VCaP (cell line): ENCODE data around the gene ELMO1.

Source experiments
- H3K27ac ChIP-seq: fragments of 450-650 bp; 2 replicates; pipeline ENCODE4 v1.5.1; 2017
- TF ChIP-seq, protein P1 (sequence below): fragments of 450-650 bp; conservative IDR thresholded peaks from 2 replicates; pipeline ENCODE4 v1.5.1; 2017; ENCODE audit warnings: mild to moderate bottlenecking, moderate library complexity

ELMO1 gene

DNA sequence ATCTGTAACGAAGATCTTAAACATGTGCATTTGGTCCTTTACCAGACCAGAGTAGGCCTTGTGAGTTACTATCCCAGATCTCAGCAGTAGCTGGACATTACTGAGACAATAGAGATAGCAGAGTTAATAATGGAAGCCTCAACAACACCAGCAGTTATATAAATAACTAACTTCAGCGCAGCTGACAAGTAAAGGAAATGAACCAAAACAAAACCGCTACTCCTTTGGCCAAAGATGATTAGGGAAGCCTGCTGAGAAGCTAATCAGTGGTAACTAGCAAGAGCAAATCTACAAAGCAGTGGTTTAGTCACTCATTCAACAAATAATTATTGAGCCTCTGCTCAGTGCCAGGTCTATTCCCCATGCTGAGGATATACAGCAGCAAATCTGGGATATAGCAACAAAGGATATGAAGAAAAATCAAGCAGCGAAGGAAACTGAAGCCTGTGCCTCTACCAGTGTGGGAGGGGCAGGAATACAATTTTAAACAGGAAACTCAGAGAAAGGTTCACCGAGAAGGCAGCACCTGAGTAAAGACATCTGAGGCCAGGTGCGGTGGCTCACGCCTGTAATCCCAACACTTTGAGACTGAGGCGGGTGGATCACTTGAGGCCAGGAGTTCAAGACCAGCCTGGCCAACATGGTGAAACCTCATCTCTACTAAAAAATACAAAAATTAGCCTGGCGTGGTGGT lies 103.6 kb downstream of the ELMO1 start:
- TF ChIP-seq, protein P1, sequence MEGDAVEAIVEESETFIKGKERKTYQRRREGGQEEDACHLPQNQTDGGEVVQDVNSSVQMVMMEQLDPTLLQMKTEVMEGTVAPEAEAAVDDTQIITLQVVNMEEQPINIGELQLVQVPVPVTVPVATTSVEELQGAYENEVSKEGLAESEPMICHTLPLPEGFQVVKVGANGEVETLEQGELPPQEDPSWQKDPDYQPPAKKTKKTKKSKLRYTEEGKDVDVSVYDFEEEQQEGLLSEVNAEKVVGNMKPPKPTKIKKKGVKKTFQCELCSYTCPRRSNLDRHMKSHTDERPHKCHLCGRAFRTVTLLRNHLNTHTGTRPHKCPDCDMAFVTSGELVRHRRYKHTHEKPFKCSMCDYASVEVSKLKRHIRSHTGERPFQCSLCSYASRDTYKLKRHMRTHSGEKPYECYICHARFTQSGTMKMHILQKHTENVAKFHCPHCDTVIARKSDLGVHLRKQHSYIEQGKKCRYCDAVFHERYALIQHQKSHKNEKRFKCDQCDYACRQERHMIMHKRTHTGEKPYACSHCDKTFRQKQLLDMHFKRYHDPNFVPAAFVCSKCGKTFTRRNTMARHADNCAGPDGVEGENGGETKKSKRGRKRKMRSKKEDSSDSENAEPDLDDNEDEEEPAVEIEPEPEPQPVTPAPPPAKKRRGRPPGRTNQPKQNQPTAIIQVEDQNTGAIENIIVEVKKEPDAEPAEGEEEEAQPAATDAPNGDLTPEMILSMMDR, result no peak

GRCh38 chr7:37342688-37343471 lies 105.8 kb downstream of the ELMO1 start:
- H3K27ac ChIP-seq, result no peak overlapping the region
- TF ChIP-seq, protein P1, result no peak

More for the DNA sequence above, 103.6 kb downstream of the ELMO1 start:
- no peak overlapping the region for H3K27ac ChIP-seq

GRCh38 chr7:37342176-37342687 lies 106.4 kb downstream of the ELMO1 start:
- H3K27ac ChIP-seq, result no peak overlapping the region

GRCh38 chr7:37341033-37341630 lies 107.5 kb downstream of the ELMO1 start:
- H3K27ac ChIP-seq, result no peak overlapping the region

More at GRCh38 chr7:37342176-37342687, 106.4 kb downstream of the ELMO1 start:
- TF ChIP-seq, protein P1, result no peak

GRCh38 chr7:37338966-37339365 lies 109.7 kb downstream of the ELMO1 start:
- TF ChIP-seq, protein P1, result no peak
- no peak overlapping the region for H3K27ac ChIP-seq

More at GRCh38 chr7:37341033-37341630, 107.5 kb downstream of the ELMO1 start:
- TF ChIP-seq, protein P1, result no peak

DNA sequence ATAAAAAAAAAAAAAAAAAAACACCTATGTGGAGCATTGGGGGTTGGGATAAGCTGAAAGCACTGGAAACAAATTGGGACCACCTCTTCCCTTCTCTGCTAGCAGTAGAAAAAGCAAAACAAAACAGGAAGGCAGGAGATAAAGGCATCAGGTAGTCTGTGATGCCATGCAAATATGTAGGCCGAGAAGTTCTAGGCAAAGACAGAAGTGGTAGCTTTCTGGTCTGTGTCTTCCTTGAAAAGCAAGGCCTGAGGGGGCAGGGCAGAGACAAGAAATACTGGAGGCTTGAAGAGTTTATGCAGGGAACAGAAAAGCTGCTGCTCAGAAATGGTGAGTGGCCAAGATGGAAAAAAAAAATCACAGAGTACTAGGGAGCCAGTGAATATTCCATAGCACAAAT lies 111.1 kb downstream of the ELMO1 start:
- TF ChIP-seq, protein P1, result no peak
- no peak overlapping the region for H3K27ac ChIP-seq

DNA sequence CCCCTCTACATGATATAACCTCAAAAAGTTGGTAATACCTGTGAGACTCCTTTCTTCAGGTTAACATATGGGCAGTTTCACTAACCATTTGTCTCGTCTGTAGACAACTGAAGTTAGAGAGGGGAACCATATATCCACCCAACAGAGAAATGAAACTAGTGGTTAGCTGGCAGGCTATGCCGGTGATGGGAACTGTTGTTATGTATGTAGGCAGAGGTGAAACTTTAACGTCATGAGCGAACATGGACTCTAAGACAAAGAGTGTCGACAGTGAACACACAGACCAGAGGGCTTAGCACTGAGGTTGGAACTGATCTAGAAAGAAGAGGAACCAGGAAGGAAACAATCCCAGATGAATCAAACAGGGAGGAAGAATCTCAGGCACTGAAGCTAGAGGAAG lies 112.4 kb downstream of the ELMO1 start:
- no peak overlapping the region for H3K27ac ChIP-seq
- TF ChIP-seq, protein P1, result no peak
